Right lobe of liver (tissue), 4 donors: ENCODE data around the gene SPRED2.

ENCODE experiments used
- CTCF ChIP-seq, 4 donors: fragments of 200-600 bp in 3 of 4; fragments of 450-650 bp in 1 of 4; IDR thresholded peaks; one replicate each; pipeline versions ENCODE4 v1.5.1 to v1.8.0; 2016 to 2022; ENCODE audit warnings: antibody characterized with exemption in 4 of 4, mild to moderate bottlenecking in 2 of 4
- POLR2A ChIP-seq: fragments of 450-650 bp; IDR thresholded peaks from one replicate; pipeline ENCODE4 v1.6.1; 2017; ENCODE audit warnings: antibody characterized with exemption, mild to moderate bottlenecking
- donor health status: DM: no; HTN: no; CAD: no.
- donor health status: DM: no; HTN: no; CAD: no.
- donor health status: DM: no; HTN: yes; CAD: no.

GRCh38 chr2:65430603-65431420, 1.6 kb downstream of the SPRED2 start:
- TF ChIP-seq POLR2A (peak; percentile 38), CTCF (IDR thresholded peaks at IDR 0.05) (no peak)
